Stimulated activated naive CD8-positive, alpha-beta T cell treated with anti-CD3 and anti-CD28 coated beads, Interleukin-15, Interleukin-2, amounts not matched to agents 100 U/mL and 50 U/mL, for 24 hours (primary cell): ENCODE data around the gene GLE1.
"Not testable (repeated sequence)": the region's sequence is repeated elsewhere in the genome, so short reads cannot be mapped to it uniquely, and the experiment has no call there.

Experiments used
- ATAC-seq: fragments of 150-1000 bp; cut with Tn5 transposase; one replicate; pipeline ENCODE4 v1.10.0; 2021
- DNase-seq: peaks from one replicate; pipeline ENCODE4 v3.0.0; 2021

Gene GLE1

DNA sequence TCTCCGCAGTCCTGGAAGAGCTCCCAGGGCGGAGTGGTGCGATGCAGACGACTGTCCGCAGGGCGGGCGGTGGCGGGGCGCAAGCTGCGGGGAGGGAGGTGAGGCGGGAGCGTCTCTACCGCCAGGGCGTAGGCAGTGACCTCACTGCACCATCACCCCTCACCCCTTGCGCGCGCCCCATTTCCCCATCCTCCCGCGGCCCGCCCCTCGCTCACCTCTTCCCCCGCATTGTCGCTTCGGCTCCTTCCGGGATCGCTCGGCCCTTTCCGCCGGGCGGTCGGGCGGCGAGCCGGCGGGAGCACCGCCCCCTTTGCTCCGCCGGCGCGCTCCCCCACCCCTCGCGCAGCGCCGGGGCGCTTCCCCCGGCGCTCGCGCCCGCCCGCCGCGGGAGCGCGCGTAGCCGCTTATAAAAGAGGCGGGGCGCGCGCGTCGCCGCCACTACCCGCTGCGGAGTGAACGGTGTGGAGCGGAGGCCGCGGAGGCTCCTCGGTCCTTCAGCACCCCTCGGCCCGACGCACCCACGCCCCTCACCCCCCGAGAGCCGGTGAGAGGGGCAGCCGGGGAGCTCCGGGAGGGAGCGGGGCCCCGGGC lies 47.7 kb downstream of the GLE1 start, which contains the start of gene SPTAN1:
Gene SPTAN1 (plus strand): TSS at position 435 of the 591 bp plus-strand sequence. CDS start 14,154 bp downstream, outside the sequence.
- peak; percentile 74 for ATAC-seq
- peak; percentile 97 for DNase-seq

DNA sequence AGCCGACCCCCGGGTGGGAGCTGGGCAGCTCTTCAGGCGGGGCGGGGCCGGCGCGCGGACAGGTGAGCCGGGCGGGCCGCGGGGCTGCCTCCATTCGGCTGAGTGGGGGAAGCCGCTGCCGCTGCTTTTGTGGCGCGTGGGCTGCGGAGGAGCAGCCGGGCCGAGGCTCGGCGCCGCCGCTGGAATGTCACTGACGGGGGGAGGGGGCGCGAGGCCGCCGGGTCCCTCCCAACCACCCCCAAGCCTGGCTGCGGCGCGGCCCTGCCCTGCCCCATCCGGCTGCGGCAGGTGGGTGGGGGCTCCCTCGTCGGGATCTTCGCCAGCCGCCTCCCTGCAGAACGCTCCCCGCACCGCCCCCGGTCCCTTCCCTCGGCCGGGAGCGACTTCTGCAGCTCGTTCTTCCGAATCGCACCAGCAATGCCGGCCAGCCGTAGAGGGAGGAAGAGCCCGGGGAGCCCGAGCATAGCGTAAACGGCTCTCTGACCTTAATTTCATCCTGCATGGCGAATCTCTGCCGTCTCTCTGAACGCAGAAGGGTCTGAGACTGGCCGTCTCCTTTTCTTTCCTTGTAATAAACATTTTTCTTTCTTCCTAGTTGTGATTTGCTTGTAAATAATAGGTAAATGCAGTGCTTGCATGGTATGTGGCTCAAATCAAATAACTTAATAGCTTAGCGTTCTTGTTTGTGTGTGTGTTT lies 48.4 kb downstream of the GLE1 start:
- ATAC-seq (peak; percentile 33), DNase-seq (peak; percentile 66)

DNA sequence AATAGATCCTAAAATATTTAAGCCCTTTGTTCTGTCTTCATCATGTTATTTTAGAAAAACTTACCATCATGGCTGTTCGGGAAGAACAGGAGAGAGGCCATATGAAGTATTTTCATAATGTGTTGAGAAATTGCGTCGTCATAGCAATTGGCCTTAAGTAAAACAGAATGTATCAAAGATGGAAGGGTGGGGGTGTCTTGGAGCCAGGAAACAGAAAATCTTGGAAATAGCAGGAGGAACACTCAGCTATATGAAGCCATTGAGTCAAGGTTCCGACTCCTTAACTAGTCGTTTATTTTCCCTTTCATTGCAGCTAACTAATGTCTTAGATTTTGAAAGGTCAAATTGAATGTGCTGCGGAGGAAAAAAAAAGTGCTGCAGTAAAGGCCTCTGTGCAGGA lies 49.2 kb downstream of the GLE1 start:
- no peak for ATAC-seq
- DNase-seq, result no peak

DNA sequence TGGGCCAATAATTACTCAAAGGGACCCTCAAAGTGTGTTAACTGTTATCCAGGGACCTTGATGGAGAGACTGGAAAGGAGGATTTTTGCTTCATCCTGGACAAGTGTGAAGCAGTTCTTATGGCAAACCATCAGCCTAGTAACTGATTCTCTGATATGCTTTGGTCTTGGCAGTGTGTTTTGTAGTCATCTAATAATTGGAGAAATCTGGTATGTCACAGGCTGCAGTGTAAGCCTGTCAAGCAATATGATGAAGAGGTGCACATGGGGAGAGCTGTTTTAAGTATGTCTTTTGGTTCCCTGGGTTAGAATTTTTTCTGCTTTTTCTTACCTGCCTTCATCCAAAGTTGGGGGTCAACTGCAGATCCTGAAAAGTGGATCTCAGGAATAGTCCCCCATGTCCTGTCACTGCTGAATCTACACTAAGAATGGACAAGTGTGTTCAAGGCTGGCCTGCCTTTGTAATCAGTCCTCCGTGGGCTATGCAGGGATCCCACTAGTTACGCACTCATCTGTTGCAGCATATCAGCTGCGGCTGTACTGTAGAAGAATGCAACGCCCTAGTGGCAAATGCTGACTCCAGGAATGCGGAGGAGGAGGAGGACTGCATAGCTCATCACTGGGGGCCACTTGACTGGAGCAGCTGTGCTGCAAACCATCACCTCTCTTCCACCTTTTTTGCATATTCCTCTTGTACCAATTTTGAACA lies 49.8 kb downstream of the GLE1 start:
- no peak for ATAC-seq
- peak; percentile 44 for DNase-seq

DNA sequence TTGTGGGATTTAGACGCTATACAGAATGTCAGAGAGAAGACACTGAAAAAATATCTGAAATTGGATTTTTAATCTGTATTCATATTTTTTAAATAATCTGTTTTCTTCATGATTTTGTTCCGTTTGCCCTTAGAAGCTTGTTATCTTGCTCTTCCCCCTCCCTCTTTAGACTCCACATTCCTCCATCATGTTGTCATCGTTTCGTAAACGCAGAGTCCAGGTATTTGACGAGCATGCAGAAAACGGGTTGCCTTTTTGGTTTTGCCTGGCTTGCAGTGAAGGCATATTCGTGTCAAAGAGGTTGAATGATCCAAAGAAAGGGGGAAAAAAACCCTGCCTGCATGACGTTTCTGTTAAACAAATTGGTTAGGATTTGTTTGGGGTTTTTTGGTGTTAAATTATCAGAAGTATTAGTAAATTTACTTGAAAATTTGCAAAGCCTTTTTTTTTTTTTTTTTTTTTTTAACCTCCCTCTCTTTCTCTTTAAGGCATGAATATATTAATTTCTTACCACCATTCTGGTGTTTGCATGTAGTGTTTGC lies 50.7 kb downstream of the GLE1 start:
- DNase-seq, result no peak
- ATAC-seq, result no peak

DNA sequence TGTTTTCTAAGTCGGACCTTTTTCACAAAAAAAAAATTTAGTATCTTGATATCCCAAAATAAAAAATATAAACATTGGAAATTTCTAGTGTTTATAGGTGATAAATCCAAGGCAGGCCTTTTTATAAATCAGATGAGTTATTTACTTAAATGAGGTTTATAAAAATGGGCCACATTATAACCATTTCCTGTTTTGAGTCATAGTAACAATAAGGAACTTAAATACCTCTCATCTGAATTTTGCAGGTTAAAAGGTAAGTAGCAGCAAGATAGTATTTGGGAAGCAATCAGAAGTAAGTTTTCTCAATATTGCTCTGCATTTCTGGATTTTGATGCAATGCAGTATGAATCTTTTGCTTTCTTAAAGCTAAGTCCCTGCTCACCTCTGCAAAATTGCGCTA lies 51.8 kb downstream of the GLE1 start:
- no peak for ATAC-seq
- no peak for DNase-seq

DNA sequence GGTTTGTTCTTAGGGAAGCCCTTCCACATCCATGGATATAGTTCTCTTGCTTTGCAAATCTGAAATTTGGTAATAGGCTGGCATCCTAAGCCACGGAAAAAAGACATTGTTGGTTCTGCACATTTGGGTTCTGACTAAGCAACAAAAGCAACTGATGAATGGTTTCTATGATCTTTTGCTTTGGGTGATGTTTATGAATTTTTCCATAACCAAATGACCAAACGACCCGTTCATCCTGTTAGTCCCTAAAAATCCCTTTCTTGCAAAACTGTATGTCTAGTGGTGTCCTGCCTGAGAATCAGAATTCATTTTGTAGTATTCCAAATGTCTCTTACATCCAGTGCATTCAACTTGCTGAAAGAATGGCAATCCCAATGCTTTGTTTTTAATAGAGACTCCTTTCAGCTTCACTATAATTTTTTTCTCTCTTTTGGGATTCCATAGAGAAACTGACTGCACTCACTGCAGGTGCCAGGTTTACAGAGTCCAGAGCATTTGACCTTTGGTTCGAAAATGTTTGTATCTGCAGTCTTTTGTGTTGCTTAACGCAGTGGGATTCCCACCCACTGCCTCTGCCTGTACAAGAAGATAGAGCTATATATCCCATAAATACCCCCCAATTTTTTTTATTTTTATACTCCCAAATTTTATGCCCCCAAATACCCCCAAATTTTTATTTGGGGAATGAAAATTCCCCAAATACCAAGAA lies 52.6 kb downstream of the GLE1 start:
- no peak for ATAC-seq

DNA sequence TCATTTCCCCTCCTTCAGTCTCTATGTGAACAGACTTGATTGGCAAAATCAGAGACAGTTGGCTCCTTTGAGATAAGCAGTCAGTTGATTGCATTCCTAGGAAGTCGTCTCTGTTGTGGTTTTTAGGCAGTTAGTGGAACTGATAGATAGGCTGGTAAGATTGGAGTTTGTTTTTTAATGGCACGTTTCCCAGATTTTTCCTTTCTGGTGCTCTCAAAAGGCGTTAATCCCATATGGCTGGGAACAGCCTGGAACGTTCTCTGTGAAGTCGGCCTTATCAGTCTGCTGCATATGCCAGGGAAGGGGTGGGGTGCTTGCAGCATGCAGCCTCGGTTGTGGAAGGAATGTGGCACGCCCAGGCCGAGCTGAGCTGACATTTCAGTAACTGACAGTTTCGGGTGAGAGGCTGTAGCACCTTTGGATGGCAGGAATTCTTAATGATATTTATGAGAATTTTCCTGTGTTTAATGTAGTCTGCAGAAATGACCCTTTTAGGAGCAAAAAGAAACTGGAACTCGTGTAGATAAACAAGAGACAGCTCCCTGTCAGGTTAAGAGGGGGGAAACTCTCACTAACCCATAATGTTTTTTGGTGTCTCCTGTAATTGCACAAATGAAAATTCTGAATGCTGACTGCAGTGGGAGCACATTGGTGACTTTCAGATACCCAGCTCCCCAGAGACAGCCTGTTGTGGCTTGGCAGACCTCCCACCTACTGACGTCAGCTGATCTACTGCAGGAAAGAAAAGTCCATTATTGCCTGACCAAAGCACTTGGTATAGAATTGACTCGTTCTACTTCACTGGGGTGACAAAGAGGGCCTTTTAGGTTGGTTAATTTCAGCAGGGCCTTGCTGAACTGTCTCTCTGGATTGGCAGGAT lies 54.2 kb downstream of the GLE1 start:
- peak; percentile 78 for DNase-seq
- ATAC-seq, result peak; percentile 94

More for the DNA sequence above, 52.6 kb downstream of the GLE1 start:
- no peak for DNase-seq

DNA sequence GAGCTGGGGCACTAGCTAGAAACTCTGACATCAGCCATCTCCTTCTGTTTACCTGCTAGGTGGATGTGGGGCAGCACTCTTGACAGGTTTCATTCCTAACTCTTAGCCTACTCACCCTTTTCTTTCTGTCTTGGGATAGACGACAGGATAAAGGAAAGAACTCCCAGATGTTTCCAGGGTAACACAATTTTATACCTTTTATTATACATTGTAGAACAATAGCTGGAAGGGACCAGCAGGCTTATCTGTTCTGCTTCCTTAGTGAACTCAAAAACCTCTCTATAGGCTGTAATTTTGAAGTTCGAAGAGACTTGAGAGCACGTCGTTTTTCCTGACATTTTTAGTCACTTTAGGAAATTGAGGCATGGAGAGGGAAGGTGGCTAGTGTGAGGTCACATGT lies 61.1 kb downstream of the GLE1 start:
- no peak for DNase-seq
- ATAC-seq, result no peak

DNA sequence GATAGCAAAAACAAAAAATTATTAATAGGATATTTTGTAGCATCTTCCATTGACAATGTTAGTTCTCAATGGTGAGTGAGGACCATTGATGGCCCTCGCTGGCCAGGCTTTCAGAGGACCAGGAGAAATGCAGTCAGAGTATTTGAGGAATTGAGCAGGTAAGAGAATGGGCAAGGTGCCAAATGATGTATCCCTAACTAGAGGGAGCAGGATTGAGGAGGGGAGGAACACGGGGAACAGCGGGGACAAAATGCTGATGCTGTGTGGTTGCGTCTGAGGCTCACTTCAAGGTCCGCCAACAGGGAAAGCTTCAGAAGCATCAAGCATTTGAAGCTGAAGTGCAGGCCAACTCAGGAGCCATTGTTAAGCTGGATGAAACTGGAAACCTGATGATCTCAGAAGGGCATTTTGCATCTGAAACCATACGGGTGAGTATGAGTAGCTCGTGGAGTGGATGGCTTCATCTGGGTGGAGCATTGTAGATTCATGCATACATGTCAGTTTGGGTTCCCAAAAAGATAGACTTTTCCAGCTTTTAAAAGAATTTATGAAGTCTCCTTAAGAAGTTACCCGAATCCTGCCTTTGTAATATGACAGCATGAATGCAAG lies 64.1 kb downstream of the GLE1 start:
- DNase-seq (no peak), ATAC-seq (no peak)

DNA sequence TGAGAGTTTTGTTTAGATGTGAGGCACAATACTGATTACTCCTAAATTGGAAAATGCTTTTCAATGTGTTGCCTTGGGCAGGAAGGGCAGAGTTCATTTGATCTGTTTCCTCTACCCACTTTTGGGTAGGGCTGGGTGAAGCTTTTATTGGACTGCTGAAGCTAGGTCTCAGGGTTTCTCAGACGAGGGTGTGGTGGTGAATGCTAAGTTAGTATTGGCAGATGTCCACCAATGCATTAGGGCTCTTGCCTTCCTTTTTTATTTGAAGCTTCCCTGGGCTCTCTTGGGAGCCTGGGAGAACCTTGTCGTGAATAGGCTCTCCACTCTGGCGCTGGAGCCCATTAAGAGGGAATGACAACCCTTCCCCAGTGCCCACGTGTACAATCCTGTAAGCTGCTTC lies 71.0 kb downstream of the GLE1 start:
- DNase-seq, result no peak
- no peak for ATAC-seq

DNA sequence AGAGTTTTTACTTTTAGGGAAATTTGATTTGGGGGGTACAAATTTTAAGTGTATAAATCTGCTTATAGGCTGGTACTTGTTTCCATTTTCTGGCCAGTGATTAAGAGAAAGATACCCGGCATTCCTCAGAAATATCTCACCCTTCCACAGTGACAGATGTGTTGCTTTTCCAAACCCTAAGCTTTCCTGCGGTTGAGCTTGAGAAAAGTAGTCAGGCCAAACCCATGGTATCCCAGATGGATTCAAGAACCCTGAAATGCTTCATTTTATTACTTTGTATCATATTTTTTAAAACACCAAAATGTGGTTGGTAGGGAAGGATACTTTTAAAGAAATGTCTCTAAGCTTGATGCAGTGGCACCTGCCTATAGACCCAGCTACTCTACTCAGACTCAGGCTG lies 71.4 kb downstream of the GLE1 start:
- no peak for DNase-seq
- no peak for ATAC-seq

DNA sequence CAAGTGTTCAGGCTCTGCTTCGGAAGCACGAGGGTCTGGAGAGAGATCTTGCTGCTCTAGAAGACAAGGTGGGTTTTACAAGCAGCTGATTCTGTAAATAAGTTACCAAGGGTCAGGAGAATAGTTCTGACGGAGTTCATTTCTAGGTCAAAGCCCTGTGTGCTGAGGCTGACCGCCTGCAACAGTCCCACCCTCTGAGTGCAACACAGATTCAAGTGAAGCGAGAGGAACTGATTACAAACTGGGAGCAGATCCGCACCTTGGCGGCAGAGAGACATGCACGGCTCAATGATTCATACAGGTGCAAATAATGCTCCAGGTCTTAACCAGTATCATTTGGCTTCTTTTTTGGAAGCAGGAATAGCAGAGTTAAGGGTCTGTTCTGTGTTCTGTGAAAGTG lies 72.7 kb downstream of the GLE1 start:
- DNase-seq (no peak), ATAC-seq (no peak)

DNA sequence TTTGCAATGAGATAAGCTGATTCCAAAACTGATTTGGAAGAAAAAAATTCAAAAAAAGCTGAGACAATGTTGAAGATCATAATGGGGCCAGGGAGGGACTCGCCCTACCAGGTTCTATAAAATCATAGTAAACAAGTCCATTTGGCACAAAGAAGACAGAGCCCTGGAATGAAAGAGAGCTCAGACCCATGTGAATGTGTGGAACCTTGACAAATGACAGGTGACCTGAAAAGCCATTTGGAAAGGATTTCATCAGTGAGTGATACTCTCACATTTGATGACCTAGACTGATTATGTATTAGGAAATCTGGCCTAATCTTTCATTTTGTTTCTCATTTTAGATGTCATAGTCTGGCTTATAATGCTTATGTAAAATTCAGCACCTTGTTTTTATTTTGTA lies 74.7 kb downstream of the GLE1 start:
- ATAC-seq, result no peak
- no peak for DNase-seq

DNA sequence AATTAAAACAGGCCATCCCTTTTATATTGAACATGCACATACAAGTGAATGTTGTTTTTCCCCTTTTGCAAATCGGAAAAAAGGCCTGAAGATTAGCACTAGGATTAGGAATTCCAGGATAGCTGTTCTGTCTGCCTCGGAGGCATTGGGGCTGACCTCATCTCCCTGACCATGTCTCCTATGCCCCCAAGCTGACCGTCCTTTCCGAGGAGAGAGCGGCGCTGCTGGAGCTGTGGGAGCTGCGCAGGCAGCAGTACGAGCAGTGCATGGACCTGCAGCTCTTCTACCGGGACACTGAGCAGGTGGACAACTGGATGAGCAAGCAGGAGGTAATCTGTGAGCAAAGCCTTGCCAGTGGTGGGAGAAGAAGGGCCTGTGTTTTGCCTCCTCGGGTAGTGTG lies 76.2 kb downstream of the GLE1 start:
- no peak for ATAC-seq
- no peak for DNase-seq

DNA sequence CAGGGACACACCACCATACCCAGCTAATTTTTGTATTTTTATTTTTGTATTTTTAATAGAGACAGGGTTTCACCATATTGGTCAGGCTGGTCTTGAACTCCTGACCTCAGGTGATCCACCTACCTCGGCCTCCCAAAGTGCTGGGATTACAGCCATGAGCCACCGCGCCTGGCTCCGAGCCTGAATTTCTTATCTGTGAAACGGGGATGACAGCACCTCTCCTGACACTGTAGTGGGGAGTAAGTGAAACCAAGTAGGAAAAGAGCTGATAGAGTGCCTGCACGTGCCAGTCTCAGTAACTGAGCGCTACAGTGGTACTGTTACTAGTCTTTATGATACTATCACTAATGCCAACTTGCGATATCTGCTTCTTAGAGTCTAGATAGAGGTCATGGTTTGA lies 80.6 kb downstream of the GLE1 start:
- ATAC-seq, DNase-seq: not testable (repeated sequence)

DNA sequence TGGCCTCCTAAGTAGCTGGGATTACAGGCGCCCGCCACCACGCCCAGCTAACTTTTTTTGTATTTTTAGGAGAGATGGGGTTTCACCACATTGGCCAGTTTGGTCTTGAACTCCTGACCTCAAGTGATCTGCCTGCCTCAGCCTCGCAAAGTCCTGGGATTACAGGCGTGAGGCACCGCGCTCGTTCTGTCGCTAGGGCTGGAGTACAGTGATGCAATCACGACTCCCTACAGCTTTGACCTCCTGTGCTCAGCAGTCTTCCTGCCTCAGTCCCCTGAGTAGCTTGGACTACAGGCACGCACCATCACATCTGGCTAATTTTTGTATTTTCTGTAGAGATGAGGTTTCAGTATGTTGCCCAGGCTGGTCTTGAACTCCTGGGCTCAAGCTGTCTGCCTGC lies 82.4 kb downstream of the GLE1 start:
- ATAC-seq, DNase-seq: not testable (repeated sequence)

DNA sequence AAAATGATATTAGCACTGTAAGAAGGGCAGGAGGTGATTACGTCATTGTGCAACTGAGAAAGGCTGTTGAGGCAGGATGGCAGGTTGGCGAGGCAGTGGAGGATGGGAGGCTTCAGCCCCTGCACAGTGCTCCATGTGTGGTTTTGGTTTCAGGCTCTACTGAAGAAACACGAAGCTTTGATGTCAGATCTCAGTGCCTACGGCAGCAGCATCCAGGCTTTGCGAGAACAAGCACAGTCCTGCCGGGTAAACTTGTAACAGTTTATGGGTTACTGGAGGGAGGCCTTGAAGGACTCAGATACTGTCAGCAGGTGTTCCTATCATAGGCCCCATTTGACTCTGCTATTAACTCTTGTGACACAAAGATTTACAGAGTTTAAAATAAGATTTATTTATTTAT lies 82.9 kb downstream of the GLE1 start:
- DNase-seq (peak; percentile 47), ATAC-seq (peak; percentile 93)

DNA sequence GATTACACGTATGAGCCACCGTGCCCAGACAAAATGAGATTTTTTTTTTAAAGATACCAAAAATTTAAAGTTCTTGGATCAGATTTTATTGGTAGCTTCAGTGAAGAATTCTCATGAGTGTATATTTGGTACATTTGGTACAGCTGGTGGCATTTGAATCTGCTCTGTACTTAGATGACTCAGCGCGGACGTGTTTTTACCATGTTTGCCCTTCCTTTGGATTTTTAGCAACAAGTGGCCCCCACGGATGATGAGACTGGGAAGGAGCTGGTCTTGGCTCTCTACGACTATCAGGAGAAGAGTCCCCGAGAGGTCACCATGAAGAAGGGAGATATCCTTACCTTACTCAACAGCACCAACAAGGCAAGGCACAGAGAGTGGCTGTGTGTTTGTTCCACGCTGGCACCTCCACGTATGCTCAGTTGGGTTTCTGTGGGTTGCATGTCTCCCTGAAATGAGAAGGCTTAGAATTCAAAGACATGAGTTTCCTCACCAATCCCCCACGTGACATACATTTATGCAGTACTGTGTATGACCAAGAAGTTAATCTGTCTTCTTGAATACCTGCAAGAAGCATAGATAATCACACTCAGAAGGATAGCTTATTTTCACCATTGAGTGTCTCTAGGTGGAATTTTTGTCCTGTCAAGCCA lies 84.2 kb downstream of the GLE1 start:
- ATAC-seq (no peak), DNase-seq (no peak)
